Panc1 (cell line): ENCODE measurements around the gene PBRM1.

ENCODE experiments used
- TF ChIP-seq, protein P1 (sequence below), 2 experiments: IDR thresholded peaks; 2 replicates each; pipeline ENCODE4 v1.6.1; 2011 to 2012; ENCODE audit warnings: low read depth in 2 of 2, control low read depth in 1 of 2, low read length in 1 of 2, mild to moderate bottlenecking in 1 of 2, moderate library complexity in 1 of 2; ENCODE audit not compliant: insufficient read depth in 1 of 2
- TF ChIP-seq, protein P2 (sequence below): fragments of 450-650 bp; IDR thresholded peaks from 2 replicates; pipeline ENCODE4 v1.5.1; 2017; ENCODE audit warnings: mild to moderate bottlenecking

DNA sequence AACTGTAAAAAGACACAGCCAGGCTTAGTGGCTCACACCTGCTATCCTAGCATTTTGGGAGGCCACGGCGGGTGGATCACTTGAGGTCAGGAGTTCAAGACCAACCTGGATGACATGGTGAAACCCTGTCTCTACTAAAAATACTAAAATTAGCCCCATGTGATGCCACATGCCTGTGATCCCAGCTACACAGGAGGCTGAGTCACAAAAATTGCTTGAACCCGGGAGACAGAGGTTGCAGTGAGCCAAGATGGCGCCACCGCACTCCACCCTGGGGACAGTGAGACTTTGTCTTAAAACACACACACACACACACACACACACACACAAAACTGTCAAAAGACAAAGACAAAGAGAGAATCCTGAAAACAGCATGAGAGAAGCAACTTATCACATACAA is 38.2 kb upstream of the PBRM1 start:
- TF ChIP-seq, protein P1, sequence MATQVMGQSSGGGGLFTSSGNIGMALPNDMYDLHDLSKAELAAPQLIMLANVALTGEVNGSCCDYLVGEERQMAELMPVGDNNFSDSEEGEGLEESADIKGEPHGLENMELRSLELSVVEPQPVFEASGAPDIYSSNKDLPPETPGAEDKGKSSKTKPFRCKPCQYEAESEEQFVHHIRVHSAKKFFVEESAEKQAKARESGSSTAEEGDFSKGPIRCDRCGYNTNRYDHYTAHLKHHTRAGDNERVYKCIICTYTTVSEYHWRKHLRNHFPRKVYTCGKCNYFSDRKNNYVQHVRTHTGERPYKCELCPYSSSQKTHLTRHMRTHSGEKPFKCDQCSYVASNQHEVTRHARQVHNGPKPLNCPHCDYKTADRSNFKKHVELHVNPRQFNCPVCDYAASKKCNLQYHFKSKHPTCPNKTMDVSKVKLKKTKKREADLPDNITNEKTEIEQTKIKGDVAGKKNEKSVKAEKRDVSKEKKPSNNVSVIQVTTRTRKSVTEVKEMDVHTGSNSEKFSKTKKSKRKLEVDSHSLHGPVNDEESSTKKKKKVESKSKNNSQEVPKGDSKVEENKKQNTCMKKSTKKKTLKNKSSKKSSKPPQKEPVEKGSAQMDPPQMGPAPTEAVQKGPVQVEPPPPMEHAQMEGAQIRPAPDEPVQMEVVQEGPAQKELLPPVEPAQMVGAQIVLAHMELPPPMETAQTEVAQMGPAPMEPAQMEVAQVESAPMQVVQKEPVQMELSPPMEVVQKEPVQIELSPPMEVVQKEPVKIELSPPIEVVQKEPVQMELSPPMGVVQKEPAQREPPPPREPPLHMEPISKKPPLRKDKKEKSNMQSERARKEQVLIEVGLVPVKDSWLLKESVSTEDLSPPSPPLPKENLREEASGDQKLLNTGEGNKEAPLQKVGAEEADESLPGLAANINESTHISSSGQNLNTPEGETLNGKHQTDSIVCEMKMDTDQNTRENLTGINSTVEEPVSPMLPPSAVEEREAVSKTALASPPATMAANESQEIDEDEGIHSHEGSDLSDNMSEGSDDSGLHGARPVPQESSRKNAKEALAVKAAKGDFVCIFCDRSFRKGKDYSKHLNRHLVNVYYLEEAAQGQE (IDR thresholded peaks at IDR 0.05; ENCODE audit: insufficient read depth in 1 of 2, low read depth in 2 of 2, low read length in 1 of 2), result no peak
- TF ChIP-seq, protein P2, sequence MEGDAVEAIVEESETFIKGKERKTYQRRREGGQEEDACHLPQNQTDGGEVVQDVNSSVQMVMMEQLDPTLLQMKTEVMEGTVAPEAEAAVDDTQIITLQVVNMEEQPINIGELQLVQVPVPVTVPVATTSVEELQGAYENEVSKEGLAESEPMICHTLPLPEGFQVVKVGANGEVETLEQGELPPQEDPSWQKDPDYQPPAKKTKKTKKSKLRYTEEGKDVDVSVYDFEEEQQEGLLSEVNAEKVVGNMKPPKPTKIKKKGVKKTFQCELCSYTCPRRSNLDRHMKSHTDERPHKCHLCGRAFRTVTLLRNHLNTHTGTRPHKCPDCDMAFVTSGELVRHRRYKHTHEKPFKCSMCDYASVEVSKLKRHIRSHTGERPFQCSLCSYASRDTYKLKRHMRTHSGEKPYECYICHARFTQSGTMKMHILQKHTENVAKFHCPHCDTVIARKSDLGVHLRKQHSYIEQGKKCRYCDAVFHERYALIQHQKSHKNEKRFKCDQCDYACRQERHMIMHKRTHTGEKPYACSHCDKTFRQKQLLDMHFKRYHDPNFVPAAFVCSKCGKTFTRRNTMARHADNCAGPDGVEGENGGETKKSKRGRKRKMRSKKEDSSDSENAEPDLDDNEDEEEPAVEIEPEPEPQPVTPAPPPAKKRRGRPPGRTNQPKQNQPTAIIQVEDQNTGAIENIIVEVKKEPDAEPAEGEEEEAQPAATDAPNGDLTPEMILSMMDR, result no peak
